Measurements from ENCODE around the gene SLC39A1.

- TF ChIP-seq POLR2A (IDR thresholded peaks at IDR 0.05): no peak
- TF ChIP-seq CTCF (IDR thresholded peaks at IDR 0.05): no peak
Measured at GRCh38 chr1:153933955-153934354, 29.4 kb downstream of the SLC39A1 start.

Measured in lower leg skin (tissue), 3 donors.